Caco-2 (cell line): Measurements from ENCODE around the gene FAM98B. TPM values are rescaled to one million over a fixed set of nuclear protein-coding genes. Genes with fewer than 3 reads are reported as not detected.

Experiments
- BruUV-seq: library from RNA; stranded (reverse); fragments of 400-500 nt; replicated peaks from 2 replicates; lab custom pipeline; 2021; lab: Mats Ljungman, UMichigan
- CTCF ChIA-PET: fragments of 300-600 bp; sonication (Branson Sonifier 250); formaldehyde crosslinking; loops from one replicate; lab custom pipeline; 2022; ENCODE audit warnings: antibody characterized with exemption; lab: Charles Lee
- POLR2A ChIA-PET: fragments of 300-600 bp; sonication (Branson Sonifier 250); formaldehyde crosslinking; loops from one replicate; lab custom pipeline; 2022; ENCODE audit warnings: antibody characterized with exemption; lab: Charles Lee
- DNase-seq, 2 experiments: peaks; one replicate each; pipeline versions ENCODE4 v3.0.0 to v3.0.0-alpha.2; 2020 to 2022
- H3K27me3 ChIP-seq: replicated peaks from 2 replicates; pipeline ENCODE4 v1.6.0; 2011; ENCODE audit warnings: low read length; ENCODE audit not compliant: control insufficient read depth, insufficient read depth
- H3K36me3 ChIP-seq: 2 replicates; pipeline ENCODE4 v1.5.1; 2011; ENCODE audit warnings: low read length; ENCODE audit not compliant: control insufficient read depth, insufficient read depth
- H3K4me1 ChIP-seq: fragments of 250-450 bp; sonication (Bioruptor Pico); 2 replicates; pipeline ENCODE4 v1.5.1; 2020; ENCODE audit warnings: mild to moderate bottlenecking
- H3K4me3 ChIP-seq: 2 replicates; pipeline ENCODE4 v1.5.1; 2011; ENCODE audit warnings: low read depth, mild to moderate bottlenecking, control low read depth, low read length
- H3K9me3 ChIP-seq: fragments of 250-450 bp; sonication (Bioruptor Pico); 2 replicates; pipeline ENCODE4 v1.5.1; 2020; ENCODE audit warnings: mild to moderate bottlenecking, moderate library complexity
- H3K27ac Mint-ChIP-seq: one replicate; pipeline ENCODE4 v1.8.0; 2022; ENCODE audit warnings: mixed read lengths; ENCODE audit not compliant: unreplicated experiment
- H3K27me3 Mint-ChIP-seq: one replicate; pipeline ENCODE4 v1.8.0; 2022; ENCODE audit warnings: mixed read lengths; ENCODE audit not compliant: insufficient read depth, unreplicated experiment
- H3K36me3 Mint-ChIP-seq: one replicate; pipeline ENCODE4 v1.8.0; 2022; ENCODE audit warnings: mild to moderate bottlenecking, mixed read lengths; ENCODE audit not compliant: insufficient read depth, unreplicated experiment
- H3K4me1 Mint-ChIP-seq: one replicate; pipeline ENCODE4 v1.8.0; 2022; ENCODE audit warnings: low read depth, mixed read lengths; ENCODE audit not compliant: unreplicated experiment
- H3K4me3 Mint-ChIP-seq: one replicate; pipeline ENCODE4 v1.8.0; 2022; ENCODE audit warnings: mild to moderate bottlenecking, moderate library complexity, mixed read lengths; ENCODE audit not compliant: unreplicated experiment
- H3K9me3 Mint-ChIP-seq: one replicate; pipeline ENCODE4 v1.8.0; 2022; ENCODE audit warnings: mixed read lengths; ENCODE audit not compliant: unreplicated experiment
- intact Hi-C: fragments of 100-400 bp; cut with micrococcal nuclease; formaldehyde crosslinking; loops from one replicate; pipeline ENCODE4 v1.10.0; 2022; ENCODE audit not compliant: unreplicated experiment
- total RNA-seq: library from RNA; stranded (reverse); gene quantifications from 2 replicates; pipeline ENCODE4 v1.2.3, GENCODE V29; 2022
- TF ChIP-seq, protein P1 (sequence below), 2 experiments: fragments of 200-600 bp in 1 of 2; IDR thresholded peaks; 1 replicate in 1 of 2; 2 replicates in 1 of 2; pipeline versions ENCODE4 v1.5.1 to v1.8.0; 2011 to 2022; ENCODE audit warnings: antibody characterized with exemption in 1 of 2, control low read depth in 1 of 2, inconsistent platforms in 1 of 2, low read depth in 1 of 2, low read length in 1 of 2, mild to moderate bottlenecking in 1 of 2, moderate library complexity in 1 of 2; ENCODE audit not compliant: insufficient read depth in 1 of 2, severe bottlenecking in 1 of 2, unreplicated experiment in 1 of 2

Gene FAM98B
- total RNA-seq, 1 experiment from 2014 or later = 47.2 TPM

DNA sequence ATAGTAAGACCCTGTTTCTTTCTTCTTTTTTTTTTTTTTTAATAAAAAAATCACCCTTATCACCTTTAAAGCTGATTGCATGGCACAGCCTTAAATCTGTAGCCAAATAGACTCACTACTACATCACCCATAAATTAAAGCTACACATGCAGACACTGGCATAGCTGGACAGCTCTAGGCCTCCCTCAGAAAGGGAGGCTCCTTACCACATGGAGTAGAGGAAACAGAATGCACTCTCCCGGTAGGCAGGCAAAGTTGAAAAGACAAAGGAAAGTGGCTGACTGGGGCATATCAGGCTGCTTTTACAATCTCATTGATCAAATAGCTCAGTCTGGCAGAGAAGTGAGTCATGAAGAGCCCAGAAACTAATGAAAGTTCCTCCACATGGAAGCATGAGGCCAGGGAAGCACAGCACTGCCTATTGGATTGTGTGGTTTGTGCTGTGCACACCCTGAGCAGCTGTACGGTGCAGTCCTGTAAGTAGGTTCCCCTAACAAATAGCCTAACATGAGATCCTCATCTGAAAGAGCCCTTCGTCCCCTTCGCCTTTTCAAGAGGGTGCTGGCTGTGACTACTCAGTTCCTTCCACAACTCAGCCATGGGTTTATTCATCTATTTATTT is 32.7 kb upstream of the FAM98B start:
- Mint-ChIP-seq H3K27ac (no peak overlapping the region), H3K27me3 (no peaks in the 10 kb centered on the region), H3K36me3 (no peaks in the 10 kb centered on the region), H3K4me1 (no peaks in the 10 kb centered on the region), H3K9me3 (peaks cover 15% of the 10 kb centered on the region), H3K4me3 (no peak overlapping the region)
- TF ChIP-seq, protein P1, sequence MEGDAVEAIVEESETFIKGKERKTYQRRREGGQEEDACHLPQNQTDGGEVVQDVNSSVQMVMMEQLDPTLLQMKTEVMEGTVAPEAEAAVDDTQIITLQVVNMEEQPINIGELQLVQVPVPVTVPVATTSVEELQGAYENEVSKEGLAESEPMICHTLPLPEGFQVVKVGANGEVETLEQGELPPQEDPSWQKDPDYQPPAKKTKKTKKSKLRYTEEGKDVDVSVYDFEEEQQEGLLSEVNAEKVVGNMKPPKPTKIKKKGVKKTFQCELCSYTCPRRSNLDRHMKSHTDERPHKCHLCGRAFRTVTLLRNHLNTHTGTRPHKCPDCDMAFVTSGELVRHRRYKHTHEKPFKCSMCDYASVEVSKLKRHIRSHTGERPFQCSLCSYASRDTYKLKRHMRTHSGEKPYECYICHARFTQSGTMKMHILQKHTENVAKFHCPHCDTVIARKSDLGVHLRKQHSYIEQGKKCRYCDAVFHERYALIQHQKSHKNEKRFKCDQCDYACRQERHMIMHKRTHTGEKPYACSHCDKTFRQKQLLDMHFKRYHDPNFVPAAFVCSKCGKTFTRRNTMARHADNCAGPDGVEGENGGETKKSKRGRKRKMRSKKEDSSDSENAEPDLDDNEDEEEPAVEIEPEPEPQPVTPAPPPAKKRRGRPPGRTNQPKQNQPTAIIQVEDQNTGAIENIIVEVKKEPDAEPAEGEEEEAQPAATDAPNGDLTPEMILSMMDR (IDR thresholded peaks at IDR 0.05; ENCODE audit: insufficient read depth in 1 of 2, low read depth in 1 of 2, low read length in 1 of 2, severe bottlenecking in 1 of 2, unreplicated experiment in 1 of 2) = no peak
- intact Hi-C loops = no loop called here
- H3K9me3 ChIP-seq = no peaks in the 10 kb centered on the region
- H3K4me1 ChIP-seq = no peaks in the 10 kb centered on the region
- no peaks in the 10 kb centered on the region for H3K27me3 ChIP-seq
- CTCF ChIA-PET = no interaction called here
- no peak for DNase-seq
- no TSS peak for BruUV-seq
- H3K36me3 ChIP-seq = no peaks in the 10 kb centered on the region
- POLR2A ChIA-PET = no interaction called here
- no peak overlapping the region for H3K4me3 ChIP-seq

GRCh38 chr15:38424101-38424552 is 29.8 kb upstream of the FAM98B start:
- TF ChIP-seq, protein P1 (IDR thresholded peaks at IDR 0.05; ENCODE audit: insufficient read depth in 1 of 2, low read depth in 1 of 2, low read length in 1 of 2, severe bottlenecking in 1 of 2, unreplicated experiment in 1 of 2) = no peak
- CTCF ChIA-PET = no interaction called here
- Mint-ChIP-seq H3K4me1 (no peaks in the 10 kb centered on the region), H3K36me3 (no peaks in the 10 kb centered on the region), H3K4me3 (no peak overlapping the region), H3K27me3 (no peaks in the 10 kb centered on the region), H3K9me3 (peaks cover 15% of the 10 kb centered on the region), H3K27ac (no peak overlapping the region)
- intact Hi-C loops = no loop called here
- H3K27me3 ChIP-seq = no peaks in the 10 kb centered on the region
- H3K4me3 ChIP-seq = no peak overlapping the region
- no peak for DNase-seq
- no peaks in the 10 kb centered on the region for H3K9me3 ChIP-seq
- peaks cover 4% of the 10 kb centered on the region for H3K4me1 ChIP-seq
- no peaks in the 10 kb centered on the region for H3K36me3 ChIP-seq
- no TSS peak for BruUV-seq
- POLR2A ChIA-PET = no interaction called here

- H3K4me1 ChIP-seq = peaks cover 12% of the 10 kb centered on the region
- Mint-ChIP-seq H3K36me3 (peaks cover 5% of the 10 kb centered on the region), H3K4me3 (no peak overlapping the region), H3K4me1 (peaks cover 5% of the 10 kb centered on the region), H3K27me3 (no peaks in the 10 kb centered on the region), H3K9me3 (peaks cover 15% of the 10 kb centered on the region), H3K27ac (peak overlapping the region; percentile 1)
- no peaks in the 10 kb centered on the region for H3K36me3 ChIP-seq
- intact Hi-C loops = no loop called here
- no TSS peak for BruUV-seq
- H3K4me3 ChIP-seq = no peak overlapping the region
- TF ChIP-seq, protein P1 (IDR thresholded peaks at IDR 0.05; ENCODE audit: insufficient read depth in 1 of 2, low read depth in 1 of 2, low read length in 1 of 2, severe bottlenecking in 1 of 2, unreplicated experiment in 1 of 2) = no peak
- H3K9me3 ChIP-seq = no peaks in the 10 kb centered on the region
- CTCF ChIA-PET = no interaction called here
- no peaks in the 10 kb centered on the region for H3K27me3 ChIP-seq
- POLR2A ChIA-PET = no interaction called here
- DNase-seq = no peak
Observed at GRCh38 chr15:38425269-38425668, 28.7 kb upstream of the FAM98B start.
